Activated naive CD4-positive, alpha-beta T cell treated with anti-CD3 and anti-CD28 coated beads, Interleukin-2, amount 50 U/mL, for 16 hours (primary cell): ENCODE measurements around the gene LRP1B.
"Not testable (repeated sequence)": the region's sequence is repeated elsewhere in the genome, so short reads cannot be mapped to it uniquely, and the experiment has no call there.

Experiments
- DNase-seq: peaks from one replicate; pipeline ENCODE4 v3.0.0-alpha.2; 2020

Gene LRP1B

DNA sequence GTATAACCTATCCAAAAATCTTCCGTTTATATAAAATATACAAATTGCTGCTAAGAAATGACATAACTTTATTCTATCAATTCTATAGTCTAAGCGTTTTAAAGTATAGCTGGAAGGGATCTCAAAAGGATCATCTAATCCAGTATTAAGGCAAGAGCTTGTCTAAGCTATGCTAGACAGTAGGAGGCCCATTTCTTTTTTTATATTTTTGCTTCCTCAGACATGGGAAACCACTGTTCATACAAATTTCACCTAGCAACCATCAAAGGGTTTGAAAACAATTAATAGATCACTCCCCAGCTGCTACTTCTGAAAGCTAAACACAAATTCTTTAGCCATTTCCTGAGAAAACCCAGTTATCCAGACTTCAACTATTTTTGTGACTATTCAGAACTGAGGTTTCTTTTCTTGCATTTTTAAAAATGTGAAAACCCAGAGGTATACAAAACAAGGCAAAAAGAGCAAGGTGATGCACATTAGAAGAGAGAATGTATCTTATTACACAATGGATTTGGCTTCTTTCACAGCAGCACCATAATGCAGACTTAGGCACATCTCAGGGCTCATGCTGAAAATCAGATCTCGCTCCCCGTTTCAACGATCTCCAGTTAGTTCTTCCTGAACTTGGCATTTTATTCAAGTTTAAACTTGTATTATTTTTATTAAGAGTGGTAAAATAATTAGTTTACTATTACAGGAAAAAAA is 274.4 kb downstream of the LRP1B start:
- DNase-seq: no peak

DNA sequence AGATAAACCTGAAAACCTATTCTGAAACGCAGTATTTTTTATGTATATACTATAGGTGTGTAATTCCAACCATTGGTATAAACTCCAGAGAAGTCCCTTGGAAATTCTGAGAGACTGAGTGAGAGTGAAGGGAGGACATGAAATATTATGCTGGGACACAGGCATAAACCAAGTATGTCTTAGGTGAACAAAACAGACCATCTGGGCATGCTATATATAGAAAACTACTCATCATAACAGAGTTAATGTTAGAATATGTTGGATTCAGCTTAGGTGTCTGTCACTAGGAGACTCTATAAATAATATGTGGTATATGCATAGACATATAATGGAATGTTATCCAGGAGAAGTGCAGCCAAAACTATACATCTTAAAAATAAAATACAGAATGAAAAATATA is 282.6 kb downstream of the LRP1B start:
- no peak for DNase-seq

DNA sequence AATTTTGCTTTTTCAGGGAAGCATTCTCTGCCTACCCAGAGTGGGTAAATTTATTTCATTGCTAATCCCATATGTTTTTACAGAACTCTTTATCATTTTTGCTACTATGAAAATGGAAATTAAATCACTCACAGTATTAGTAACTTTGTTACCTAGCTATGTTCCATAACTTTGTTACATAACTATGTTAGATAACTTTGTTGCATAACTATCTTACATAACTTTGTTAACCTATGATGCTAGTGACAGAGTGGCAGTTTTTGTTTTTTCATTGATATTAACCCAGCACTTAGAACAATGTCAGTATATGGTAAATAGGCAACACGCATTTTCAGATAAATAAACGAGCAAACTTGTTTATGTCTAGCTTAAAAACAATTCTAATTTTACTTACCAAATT is 286.6 kb downstream of the LRP1B start:
- no peak for DNase-seq

DNA sequence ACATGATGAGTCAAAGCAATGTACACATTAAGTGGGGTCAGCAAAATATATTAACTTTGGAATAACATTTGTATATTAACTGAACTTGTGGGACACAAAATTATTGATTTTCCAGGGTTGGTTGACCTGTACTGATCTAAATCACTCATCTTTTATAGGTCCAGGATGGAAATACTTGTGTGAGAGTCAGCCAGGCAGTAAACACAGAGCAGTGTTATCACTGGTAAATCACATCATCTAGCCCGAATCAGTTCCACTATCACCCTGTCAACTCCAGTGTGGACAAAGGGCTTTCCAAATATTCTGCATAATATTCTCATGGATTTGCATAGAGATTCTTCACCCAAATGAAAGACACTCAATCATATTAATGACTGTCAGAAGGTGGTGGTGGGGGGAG is 295.7 kb downstream of the LRP1B start:
- no peak for DNase-seq

DNA sequence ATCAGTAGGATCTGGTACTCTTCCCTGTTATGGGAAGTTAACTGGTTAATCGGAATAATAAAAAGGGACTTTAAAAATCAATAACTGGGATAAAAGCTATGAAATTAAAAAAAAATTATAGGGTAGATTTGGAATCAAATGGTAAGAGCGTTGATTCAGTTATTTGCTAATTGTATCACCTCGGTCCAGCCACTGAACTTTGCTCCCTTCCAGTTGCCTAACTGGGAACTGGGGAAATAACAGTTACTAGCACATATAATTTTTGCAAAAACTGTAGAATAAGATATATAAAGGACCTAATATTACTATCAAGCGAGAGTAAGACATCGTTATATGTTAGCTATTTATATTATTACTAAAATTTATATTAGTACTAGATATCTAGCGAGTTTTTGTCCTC is 302.1 kb downstream of the LRP1B start:
- no peak for DNase-seq

DNA sequence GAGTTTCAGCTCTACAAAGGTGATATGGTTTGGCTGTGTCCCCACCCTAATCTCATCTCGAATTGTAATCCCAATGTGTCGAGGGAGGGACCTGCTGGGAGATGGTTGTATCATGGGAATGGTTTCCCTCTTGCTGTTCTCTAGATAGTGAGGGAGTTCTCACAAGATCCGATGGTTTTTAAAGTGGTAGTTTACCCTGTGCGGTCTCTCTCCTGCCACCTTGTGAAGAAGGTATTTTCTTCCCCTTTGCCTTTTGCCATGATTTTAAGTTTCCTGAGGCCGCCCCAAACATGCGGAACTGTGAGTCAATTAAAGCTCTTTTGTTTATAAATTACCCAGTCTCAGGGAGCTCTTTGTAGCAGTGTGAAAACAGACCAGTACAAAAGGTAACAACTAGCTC is 306.0 kb downstream of the LRP1B start:
- no peak for DNase-seq

DNA sequence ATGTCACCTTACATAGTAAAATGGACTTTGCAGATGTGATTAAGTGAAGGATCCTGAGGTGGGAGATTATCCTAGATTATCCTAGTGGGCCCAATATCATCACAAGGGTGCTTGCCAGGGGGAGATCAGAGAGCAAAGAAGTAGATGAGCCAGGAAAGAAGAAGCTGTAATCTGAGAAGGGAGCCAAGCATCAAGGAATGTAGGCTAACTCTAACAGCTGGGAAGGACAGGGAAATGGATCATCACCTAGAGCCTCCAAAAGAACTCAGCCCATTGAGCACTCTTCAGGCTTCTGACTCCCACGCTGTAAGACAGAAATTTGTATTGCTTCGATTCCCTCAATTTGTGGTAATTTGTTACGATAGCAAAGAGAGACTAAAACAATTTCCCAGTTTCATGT is 309.9 kb downstream of the LRP1B start:
- no peak for DNase-seq

DNA sequence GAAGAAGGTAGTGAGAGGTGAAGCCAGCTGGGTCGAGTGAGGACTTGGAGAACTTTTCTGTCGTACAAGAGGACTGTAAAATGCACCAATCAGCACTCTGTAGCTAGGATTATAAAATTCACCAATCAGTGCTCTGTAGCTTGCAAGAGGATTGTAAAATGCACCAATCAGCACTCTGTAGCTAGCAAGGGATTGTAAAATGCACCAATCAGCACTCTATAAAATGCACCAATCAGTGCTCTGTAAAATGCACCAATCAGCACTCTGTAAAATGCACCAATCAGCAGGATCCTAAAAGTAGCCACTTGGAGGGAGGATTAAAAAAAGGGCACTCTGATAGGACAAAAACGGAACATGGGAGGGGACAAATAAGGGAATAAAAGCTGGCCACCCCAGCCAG is 315.5 kb downstream of the LRP1B start:
- DNase-seq: not testable (repeated sequence)

DNA sequence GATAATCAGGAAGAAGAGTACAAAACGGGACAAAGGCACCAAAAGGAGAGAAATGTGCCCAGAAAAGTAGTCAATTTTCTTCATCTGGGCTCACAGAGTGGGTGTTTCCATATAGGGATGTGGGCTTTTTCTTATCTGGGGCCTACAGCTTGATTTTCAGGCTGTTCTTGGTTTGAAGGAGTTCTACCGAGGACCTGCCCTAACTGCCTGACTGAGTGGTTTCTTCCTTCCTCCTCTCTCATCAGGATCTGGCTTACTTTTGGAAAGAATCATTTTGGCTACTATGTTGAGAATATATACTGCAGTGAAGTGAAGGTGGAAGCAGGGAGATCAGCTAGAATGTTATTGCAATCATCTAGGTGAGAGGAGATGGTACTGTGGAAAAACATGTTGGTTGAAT is 316.7 kb downstream of the LRP1B start:
- DNase-seq: no peak

DNA sequence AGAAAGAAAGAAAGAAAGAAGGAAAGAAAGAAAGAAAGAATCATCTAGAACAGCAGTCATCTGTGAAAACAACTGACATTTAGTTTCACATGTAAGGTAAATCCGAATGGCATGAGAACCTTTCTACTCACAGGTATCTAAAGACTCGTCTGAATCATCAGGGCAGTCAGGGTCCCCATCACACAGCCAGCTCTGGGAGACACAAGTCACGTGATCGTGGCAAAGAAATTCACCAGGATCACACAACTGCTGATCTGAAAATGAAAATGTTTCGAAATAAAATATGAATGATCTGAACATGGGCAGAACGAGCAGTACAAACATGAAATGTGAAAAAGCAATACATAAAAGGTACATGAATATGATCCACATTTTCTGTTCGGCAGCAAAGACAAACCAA is 320.7 kb downstream of the LRP1B start:
- DNase-seq: no peak

DNA sequence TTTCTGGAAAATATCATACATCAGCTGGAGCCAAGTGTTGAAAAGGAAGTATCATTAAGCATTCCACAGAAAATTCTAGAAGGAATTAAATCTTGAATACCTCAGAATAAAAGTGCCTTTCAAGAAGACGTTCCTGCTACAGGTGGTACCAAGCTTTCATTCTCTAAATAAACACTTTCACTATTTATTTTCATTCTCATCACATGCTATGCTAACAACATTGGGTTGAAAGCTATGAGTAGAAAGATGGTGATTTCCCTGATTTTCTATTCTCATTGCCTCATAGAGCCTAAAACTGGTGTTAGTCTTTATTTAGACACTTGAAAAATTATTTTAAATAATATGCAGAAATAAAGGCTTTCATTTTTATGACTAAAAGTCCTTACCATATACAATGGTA is 324.7 kb downstream of the LRP1B start:
- DNase-seq: no peak

DNA sequence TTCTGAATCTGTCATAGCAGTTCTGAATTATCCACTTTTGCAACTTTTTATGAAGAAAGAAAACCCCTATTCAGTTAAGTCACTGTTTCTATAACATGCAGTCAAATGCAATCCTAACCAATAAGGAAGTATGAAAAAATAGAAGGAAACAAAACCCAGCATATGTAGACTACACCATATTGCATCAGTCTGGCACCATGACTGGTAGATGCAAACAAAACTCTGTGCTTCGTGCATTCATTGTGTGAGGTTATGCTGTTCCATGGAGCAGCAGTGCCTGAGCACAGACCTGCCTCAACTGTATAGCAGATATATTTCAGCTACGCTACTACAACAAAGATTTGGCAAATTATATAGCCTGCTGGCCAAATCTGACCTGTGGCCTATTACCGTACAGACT is 325.5 kb downstream of the LRP1B start:
- DNase-seq: no peak

DNA sequence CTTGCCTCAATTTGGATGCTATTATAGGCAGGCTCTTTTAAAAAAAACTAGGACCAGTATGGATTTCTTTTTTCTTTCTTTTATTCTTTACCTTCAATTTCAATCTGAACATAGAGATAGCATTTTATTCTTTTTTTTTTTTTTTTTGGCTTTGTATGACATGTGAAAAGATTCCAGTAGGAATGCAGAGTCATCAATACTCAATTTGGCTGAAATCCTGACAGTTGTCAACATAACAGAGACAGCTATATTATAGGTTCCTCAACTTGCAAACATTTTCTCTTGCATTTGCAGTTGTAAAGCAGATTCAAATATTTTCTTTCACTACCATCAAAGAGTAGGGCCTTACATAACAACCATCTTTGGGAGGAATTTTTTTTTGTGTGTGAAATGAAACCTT is 334.4 kb downstream of the LRP1B start:
- no peak for DNase-seq

DNA sequence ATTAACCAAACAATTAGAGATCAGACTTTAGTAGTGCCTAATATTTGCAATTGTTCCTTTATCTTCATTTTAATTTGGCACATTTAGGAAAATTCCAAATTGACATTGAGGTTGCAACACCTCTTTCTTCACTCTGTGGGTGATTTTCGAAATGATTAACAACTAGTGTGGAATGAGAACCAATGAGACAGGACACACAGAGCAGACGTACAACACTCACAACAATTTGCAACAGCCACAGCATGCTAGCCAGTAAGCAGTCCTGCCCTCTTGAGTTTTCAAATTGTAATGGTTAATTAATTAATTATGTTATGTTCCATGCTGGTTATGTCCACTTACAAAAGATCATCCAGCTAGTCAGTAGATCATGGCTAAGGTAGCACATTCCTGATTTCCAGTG is 339.3 kb downstream of the LRP1B start:
- DNase-seq: no peak

DNA sequence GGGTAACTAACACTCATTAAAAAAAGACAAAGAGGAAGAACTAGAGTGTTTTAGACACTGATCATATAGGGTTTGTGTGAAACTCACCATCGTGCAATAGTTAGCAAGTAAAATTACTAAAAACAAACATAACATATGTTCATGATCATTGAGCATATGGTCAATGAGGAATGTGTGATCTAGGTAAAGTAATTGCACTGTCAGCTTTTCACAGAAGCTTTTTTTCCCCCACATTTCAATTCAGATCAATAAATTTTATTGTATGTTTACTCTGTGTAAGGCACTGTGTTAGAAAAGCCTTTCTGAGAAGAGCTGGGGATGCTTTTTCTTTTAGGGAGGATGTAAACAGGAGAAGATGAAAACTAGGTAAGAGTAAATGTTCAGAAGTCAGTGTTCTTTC is 348.2 kb downstream of the LRP1B start:
- DNase-seq: no peak

DNA sequence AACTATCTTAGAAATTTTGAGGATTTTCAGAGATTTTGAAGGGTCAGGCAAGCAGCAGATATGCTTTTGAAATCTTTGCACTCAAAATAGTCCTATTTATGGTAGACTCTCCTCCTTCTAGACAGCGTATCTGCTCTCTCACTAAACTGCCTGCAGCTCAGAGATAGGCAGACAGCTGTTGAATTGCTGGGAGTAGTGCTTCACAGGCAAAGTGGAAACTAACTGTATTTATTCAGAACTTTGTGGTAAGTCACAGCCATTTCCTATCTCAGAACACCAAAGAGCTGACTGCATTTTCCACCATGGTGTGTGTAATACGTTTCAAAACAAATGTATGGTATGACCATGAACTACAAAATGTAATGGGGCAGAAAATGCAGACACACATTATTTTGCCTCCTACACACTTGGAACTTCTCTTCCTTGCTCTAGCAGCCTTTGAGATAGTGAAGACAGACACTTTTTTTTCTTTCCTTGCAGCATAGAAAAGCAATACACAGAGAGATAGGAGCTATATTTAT is 352.4 kb downstream of the LRP1B start:
- DNase-seq: no peak

DNA sequence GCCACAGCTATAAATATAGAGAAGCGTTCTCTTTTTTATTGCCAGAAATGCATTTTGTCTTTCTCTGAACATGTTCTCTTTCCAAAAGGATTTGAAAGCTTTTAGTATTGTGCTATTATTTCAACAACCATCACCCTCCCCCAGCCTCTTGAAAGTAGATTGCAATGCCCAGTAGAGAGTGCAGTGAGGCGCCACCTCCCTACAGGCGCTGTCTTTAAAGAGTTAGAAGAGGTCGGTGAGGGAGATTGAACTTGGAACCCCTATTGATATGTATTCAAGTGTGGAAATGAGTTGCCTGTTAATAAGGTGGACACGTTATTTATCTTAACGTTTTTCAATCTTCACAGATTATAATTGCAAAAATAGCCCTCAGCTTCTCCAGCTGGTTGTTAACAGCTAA is 360.3 kb downstream of the LRP1B start:
- no peak for DNase-seq

DNA sequence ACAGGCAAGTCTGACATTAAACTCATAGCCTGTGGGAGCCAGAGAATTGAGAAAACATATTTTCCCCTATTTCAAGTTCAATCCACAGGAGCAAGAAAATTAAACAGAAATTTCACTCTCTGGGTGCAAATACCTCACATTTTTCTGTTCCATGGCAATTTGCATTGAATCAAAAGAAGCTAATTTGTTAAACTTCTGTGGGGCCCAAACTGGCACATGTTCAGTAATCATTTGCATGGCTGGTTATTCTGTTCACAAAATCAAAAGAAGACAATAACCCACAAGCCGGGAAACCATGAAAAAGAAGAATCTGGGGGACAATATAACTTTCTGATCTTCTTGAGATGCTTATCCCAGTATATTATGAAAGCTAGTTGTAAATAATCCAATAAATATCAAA is 363.1 kb downstream of the LRP1B start:
- no peak for DNase-seq

DNA sequence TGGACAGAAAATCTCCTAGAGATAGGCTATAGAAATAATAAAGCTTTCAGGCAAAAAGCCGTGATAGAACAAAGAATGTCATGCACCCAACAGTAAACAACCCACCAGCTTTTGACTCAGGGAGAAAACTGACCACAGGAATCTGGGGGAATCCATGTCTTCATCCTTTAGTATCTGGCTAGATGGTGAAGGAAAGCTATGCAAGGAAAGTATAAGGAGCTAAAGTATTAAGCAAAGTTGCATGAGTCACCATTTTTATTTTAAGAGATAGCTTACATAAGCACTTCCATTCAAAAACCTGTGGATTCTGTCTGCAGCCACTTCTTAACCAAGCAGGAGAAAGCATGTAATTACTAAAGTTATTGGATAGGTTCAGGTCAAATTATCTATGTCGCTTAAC is 363.8 kb downstream of the LRP1B start:
- DNase-seq: no peak

DNA sequence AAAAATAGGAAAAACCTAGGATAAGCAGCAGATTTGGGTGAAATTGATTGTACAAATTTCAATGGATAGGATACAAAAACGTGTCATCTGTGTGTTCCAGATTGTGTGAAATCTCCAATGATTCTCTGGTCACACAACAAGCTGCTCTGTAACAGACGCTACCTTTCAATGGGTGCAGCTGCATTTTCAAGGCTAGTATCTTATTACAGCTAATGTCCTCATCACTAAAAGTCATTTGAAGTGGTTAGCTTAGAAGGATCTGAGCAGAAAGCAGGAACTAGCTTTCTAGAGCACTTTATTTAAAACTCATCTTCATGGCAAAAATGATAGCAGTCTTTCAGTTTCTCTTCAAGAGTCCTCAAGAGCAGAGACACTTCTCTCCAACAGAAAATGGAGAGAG is 364.6 kb downstream of the LRP1B start:
- DNase-seq: no peak

DNA sequence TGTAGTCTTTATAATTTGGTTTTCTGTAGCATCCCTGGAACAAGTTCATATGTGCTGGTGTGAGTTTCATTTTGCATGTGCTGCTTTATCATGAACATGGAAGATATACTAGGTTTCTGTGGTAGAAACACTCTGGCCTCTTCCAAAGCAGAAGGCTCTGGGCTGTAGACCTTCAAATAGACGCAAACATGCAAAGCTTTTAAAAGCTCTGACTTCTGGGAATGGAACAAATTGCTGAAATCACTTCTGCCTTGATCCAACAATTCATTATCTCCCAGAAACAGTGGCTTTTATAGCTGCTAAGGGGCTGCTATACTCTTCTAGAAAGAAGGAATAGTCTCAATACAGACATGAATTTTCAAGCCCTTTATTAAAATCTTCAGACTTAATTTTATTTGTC is 382.2 kb downstream of the LRP1B start:
- DNase-seq: no peak

DNA sequence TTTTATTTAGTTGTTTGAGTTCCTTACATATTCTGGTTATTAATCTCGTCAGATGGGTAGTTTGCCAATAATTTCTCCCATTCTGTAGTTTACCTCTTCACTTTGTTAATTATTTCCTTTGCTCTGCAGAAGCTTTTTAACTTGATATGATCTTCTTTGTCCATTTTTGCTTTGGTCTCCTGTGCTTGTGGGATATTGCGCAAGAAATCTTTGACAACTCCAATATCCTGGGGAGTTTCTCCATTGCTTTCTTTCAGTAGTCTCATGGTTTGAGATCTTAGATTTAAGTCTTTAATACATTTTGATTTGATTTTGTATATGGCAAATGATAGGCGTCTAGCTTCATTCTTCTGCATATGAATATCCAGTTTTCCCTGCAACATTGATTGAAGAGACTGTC is 389.2 kb downstream of the LRP1B start:
- DNase-seq: no peak

DNA sequence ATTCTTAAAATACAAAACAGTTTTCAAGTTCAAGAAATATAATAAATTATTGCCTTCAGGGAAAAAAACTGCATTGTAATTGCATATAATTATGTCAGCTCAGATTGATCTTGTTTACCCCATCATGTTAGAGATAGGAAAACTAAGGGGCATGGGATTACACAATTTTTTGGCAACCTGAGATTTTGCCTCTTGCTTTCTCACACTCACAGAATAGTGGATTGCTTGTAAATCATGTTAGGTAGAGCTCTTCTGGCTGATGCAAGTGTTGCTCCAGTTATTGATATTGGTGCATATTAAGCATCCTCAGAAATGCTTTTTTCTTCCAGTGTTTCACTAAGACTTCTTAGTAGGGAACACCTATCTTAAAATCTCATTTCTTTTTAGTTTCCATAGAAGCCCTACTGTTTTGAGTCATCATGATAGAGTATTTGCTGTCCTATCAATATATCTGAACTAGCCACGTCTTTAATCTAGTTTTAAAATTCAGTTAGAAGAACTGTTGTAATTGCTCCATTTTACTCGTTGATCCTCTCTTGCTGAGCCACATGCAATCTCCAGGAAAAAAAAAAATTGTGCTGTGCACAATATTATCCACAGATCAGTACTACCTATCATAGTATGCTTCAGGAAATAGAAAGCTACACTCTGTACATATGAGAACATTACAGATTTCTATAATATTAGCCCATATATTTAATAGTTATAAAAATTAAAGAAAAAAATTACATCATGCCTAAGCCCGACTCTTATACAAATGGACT is 393.1 kb downstream of the LRP1B start:
- no peak for DNase-seq

DNA sequence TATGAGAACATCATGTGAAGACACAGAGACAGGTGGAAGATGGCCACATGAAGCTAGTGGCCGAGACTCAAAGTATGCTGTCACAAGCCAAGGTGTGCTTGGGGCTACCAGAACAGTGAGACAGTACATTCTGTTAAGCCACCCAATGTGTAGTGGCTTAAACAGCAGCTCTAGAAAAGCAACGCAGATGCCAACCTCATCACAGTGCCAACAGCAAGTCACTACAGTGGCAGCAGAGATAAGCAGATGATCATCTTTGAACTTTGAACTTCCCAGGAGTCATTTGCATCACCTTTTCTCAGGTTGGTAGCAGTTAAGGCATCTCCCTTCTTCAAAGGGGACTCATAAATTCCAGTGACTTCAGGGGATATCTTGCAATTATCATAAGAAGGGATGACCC is 394.4 kb downstream of the LRP1B start:
- no peak for DNase-seq

DNA sequence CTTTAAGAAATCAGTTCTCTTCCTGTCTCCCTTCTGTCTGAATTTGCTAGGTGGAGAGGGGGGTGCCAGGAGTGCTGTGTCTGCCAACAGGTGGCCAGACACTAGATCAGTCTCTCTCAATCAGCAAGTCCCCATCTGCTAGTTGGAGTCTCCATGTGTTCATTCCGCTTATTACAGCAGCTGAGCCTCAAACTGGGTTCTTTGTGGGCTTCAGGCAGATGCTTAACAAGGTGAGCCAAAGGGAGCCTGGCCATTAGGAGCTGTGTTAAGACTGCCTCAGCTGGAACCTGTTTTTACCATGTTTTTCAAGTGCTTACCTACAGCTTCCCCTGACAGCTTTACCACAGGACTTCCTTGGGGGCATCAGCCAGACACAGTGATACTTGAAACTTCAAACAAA is 401.9 kb downstream of the LRP1B start:
- no peak for DNase-seq
